ENCODE measurements around the gene PTPRM. TPM values are rescaled to one million over a fixed set of nuclear protein-coding genes. Genes with fewer than 3 reads are reported as not detected.

PTPRM gene
- total RNA-seq, 1 donor from 2014 or later: 131 TPM

DNA sequence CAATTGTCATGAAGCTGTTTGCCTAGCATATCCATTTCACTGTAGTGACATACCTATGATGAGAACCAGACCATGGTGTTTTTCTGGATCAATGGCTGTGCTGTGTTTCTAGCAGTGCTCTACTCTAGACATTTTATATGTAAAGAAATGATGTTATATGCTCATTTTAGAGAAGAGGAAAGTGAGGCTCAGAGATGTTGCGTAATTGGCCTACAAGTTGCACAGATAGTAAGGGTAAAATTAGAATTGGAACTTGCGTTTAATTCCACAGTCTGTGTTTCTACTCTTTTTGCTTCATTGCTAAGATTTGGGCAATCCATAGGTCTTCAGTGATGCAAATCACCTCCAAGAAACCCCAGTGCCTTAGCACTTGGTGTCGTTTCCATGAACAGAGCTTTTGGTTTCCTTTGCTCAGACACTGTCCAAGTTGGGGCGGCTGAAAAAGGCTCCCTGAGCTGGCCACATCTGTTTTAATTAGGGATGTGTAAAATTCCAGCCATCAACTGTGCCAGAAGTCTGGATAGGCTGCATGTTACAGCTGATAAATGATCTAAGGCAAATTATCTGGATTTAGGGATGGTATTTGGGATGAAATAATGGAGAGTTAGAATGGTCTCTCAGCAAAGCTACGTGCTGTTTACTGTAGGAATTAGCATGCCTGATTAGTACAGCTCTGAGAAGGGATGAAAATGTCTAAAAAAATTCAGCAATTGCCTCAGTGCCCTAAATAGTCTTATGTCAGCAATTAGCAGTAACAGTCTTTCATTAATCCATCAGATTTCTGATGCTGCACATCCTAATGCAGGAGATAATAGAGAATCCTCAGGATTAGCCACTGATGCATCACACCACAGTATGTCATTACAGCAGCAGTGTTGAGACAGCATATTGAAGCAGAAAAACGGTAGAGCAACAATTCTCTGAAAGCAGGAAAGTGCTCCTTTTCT lies 65.3 kb downstream of the PTPRM start:
- peaks cover 57% of the 10 kb centered on the region for H3K4me1 Mint-ChIP-seq (ENCODE audit: low read depth)
- DNase-seq (ENCODE audit: low spot score): no peak
- no peak overlapping the region for H3K4me3 Mint-ChIP-seq (ENCODE audit: unreplicated experiment)
- TF ChIP-seq, protein P1, sequence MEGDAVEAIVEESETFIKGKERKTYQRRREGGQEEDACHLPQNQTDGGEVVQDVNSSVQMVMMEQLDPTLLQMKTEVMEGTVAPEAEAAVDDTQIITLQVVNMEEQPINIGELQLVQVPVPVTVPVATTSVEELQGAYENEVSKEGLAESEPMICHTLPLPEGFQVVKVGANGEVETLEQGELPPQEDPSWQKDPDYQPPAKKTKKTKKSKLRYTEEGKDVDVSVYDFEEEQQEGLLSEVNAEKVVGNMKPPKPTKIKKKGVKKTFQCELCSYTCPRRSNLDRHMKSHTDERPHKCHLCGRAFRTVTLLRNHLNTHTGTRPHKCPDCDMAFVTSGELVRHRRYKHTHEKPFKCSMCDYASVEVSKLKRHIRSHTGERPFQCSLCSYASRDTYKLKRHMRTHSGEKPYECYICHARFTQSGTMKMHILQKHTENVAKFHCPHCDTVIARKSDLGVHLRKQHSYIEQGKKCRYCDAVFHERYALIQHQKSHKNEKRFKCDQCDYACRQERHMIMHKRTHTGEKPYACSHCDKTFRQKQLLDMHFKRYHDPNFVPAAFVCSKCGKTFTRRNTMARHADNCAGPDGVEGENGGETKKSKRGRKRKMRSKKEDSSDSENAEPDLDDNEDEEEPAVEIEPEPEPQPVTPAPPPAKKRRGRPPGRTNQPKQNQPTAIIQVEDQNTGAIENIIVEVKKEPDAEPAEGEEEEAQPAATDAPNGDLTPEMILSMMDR (IDR thresholded peaks at IDR 0.05): no peak
- no peak overlapping the region for H3K27ac Mint-ChIP-seq (ENCODE audit: unreplicated experiment)
- no peaks in the 10 kb centered on the region for H3K36me3 Mint-ChIP-seq (ENCODE audit: low read depth)
- no peaks in the 10 kb centered on the region for H3K27me3 Mint-ChIP-seq (ENCODE audit: low read depth)
- no peaks in the 10 kb centered on the region for H3K9me3 Mint-ChIP-seq (ENCODE audit: low read depth)

GRCh38 chr18:7633171-7633570 lies 66.1 kb downstream of the PTPRM start:
- DNase-seq (ENCODE audit: low spot score): no peak
- no peaks in the 10 kb centered on the region for H3K27me3 Mint-ChIP-seq (ENCODE audit: low read depth)
- TF ChIP-seq, protein P1 (IDR thresholded peaks at IDR 0.05): no peak
- no peak overlapping the region for H3K27ac Mint-ChIP-seq (ENCODE audit: unreplicated experiment)
- H3K36me3 Mint-ChIP-seq (ENCODE audit: low read depth): no peaks in the 10 kb centered on the region
- H3K9me3 Mint-ChIP-seq (ENCODE audit: low read depth): no peaks in the 10 kb centered on the region
- no peak overlapping the region for H3K4me3 Mint-ChIP-seq (ENCODE audit: unreplicated experiment)
- H3K4me1 Mint-ChIP-seq (ENCODE audit: low read depth): peaks cover 58% of the 10 kb centered on the region

DNA sequence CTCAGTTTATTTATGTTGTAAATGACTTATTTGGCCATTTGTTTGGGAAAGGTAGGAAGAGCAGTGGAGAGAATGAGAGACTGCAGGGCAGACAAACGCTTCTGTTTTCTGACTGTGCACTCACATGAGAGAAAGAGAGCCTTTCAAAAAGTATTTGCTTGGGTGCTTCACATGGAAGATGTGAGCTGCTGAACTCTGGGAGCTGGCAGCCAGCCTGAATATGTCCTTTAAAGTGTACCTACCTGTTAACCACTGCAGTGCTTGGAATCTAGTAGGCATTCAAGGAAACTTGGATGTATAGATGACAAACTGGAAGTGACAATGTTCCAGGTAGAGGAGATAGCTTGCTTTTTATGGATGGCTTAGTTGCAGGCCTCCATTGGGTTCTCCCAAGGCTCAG lies 68.8 kb downstream of the PTPRM start:
- TF ChIP-seq, protein P1 (IDR thresholded peaks at IDR 0.05): no peak
- Mint-ChIP-seq H3K27ac (ENCODE audit: unreplicated experiment) (no peak overlapping the region), H3K4me1 (ENCODE audit: low read depth) (peaks cover 46% of the 10 kb centered on the region), H3K27me3 (ENCODE audit: low read depth) (no peaks in the 10 kb centered on the region), H3K36me3 (ENCODE audit: low read depth) (no peaks in the 10 kb centered on the region), H3K4me3 (ENCODE audit: unreplicated experiment) (no peak overlapping the region), H3K9me3 (ENCODE audit: low read depth) (no peaks in the 10 kb centered on the region)
- no peak for DNase-seq (ENCODE audit: low spot score)

DNA sequence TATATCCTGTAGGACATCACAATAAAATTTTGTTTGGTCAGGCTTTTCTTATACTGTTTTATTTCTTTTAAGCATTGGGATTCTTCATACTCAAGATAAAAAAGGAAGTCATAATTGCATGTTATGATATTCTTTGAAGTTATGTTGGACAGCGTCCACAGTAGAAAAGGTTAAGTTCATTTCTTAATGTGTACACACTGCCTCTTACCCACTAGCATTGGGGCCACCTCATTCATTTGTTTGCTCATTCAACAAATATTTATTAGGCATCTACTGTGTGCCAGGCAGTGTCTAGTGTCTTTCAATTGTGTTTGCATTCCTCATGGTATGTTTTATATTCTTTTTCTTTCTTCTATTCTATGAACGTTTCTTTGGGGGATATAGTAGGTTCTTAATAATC lies 70.2 kb downstream of the PTPRM start:
- Mint-ChIP-seq H3K4me1 (ENCODE audit: low read depth) (peaks cover 47% of the 10 kb centered on the region), H3K4me3 (ENCODE audit: unreplicated experiment) (no peak overlapping the region), H3K27me3 (ENCODE audit: low read depth) (no peaks in the 10 kb centered on the region), H3K9me3 (ENCODE audit: low read depth) (no peaks in the 10 kb centered on the region), H3K36me3 (ENCODE audit: low read depth) (no peaks in the 10 kb centered on the region), H3K27ac (ENCODE audit: unreplicated experiment) (no peak overlapping the region)
- no peak for DNase-seq (ENCODE audit: low spot score)
- TF ChIP-seq, protein P1 (IDR thresholded peaks at IDR 0.05): no peak

DNA sequence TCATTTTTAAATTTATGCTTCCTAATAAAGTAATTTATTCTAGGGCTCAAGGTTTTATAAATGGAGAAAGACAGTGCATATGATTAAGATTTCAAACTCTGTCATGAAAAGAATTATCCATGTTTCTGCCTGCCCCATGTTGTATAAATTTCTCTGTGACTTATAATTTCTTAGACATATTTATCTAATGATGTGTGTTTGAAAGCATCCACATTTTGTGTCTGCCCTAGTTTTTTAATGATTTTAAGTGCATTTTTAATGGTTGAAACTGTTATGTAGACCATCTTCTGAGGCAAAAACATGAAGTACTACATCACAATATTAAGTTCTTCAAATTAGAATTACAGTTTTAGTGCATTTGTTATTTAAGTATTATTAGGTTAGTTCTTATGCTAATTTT lies 71.2 kb downstream of the PTPRM start:
- no peak overlapping the region for H3K27ac Mint-ChIP-seq (ENCODE audit: unreplicated experiment)
- H3K9me3 Mint-ChIP-seq (ENCODE audit: low read depth): no peaks in the 10 kb centered on the region
- no peak overlapping the region for H3K4me3 Mint-ChIP-seq (ENCODE audit: unreplicated experiment)
- TF ChIP-seq, protein P1 (IDR thresholded peaks at IDR 0.05): no peak
- H3K36me3 Mint-ChIP-seq (ENCODE audit: low read depth): no peaks in the 10 kb centered on the region
- DNase-seq (ENCODE audit: low spot score): no peak
- H3K4me1 Mint-ChIP-seq (ENCODE audit: low read depth): peaks cover 45% of the 10 kb centered on the region
- no peaks in the 10 kb centered on the region for H3K27me3 Mint-ChIP-seq (ENCODE audit: low read depth)
